Measurements from ENCODE around the gene CYP2U1.
"Not testable (repeated sequence)": the region's sequence is repeated elsewhere in the genome, so short reads cannot be mapped to it uniquely, and the experiment has no call there.

Gene CYP2U1

DNA sequence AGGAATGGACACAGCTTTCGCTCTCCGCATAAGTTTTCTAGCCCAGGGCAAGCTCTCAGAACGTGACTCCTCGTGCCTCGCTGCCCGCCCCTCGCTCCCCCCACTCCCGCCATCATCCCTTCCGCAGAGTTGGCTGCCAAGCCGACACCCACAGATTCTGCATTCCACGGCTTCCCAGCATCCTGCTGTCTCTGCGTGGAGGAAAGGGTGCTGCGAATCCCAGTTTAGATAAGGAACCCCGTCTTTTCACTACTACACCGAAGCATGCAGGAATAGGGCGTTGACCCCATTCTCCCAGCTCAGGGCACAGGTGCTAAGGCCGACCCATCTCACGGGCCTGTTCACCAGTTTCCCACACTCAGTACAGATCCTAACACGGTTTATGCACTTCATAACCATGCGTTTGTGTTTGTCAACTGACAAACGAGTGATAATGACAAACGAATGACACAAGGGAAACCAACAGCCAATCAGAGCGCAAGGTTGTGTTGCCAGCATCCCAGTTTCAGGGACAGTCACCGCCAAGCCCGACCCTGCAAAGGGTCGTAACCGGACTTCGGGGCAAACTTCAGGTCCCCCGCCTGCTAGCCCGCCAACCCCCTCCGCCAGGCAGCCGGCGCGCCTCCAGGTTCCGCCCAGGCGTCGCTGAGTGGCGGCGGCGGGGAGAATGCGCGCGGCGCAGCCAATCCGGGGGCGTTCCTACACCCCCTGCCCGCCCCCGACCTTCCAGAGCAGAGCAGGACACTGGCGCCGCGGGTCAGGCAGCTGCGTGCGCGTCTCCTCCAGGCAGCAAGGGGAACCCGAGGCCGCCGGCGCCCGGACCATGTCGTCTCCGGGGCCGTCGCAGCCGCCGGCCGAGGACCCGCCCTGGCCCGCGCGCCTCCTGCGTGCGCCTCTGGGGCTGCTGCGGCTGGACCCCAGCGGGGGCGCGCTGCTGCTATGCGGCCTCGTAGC lies at the start of gene CYP2U1:
TSS of gene CYP2U1 (plus strand) at position 729 of the 954 bp plus-strand sequence. CDS start at position 824, 95 bp downstream.
- peak; percentile 85 for DNase-seq (ENCODE audit: low spot score)

GRCh38 chr4:107885865-107886264 lies 45.5 kb upstream of the CYP2U1 start:
- no peak for DNase-seq (ENCODE audit: low spot score)

DNA sequence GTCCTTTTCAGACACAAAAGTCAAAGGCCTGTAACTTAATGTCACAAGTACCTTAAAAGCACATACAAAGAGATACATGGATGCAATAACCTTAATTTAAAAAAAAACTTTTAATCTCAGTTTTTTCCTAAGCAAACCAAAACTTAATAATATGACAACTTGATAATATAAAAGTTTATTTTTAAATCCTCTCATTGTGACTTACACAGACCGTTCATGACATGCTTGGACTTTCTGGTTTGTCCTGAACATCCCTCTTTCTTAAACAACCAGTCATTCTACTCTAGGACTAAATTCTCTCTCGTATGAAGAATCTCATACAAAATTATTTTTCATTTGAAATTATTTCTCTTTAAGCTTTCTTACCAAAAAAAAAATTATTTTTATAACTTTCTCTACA lies 43.1 kb upstream of the CYP2U1 start:
- no peak for DNase-seq (ENCODE audit: low spot score)

DNA sequence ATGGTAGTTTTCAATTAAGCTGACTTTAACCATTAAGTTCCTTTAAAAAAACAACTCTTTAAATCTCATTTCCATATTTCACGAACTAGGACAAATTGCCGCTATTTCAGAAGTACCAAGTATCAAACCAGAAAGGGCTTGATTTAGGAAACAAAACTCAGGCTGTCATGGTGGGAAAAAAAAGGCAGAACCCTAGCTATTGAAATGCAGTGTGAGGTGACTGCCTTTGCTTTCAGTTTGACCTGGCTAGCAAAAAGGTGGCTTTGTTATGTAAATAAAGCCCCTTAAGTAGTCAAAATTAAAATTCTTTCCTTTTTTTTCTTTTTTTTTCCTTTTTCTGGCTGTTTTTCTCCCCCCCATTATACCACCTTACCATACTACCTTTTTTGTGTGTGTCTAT lies 40.6 kb upstream of the CYP2U1 start:
- DNase-seq (ENCODE audit: low spot score), result no peak

DNA sequence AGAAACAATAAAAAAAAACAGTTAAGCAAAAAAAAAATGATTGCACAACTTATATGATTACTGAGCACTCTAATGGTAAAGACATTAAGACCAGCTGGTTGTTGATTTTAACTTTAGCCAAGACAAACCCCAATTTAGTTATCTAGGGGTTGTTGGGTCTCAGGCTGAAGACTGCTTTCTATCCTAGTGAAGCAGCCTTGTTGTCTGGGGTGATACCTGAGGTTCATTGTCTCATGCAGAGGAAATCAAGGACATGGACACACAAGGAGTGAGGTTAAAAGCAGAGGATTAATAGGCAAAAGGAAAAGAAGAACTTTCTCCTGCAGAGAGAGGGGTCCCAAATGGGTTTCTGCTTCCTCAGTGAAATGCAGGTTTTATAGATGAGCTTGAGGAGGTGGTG lies 40.0 kb upstream of the CYP2U1 start:
- no peak for DNase-seq (ENCODE audit: low spot score)

GRCh38 chr4:107893171-107894137 lies 37.9 kb upstream of the CYP2U1 start:
- no peak for DNase-seq (ENCODE audit: low spot score)

- no peak for DNase-seq (ENCODE audit: low spot score)
Observed at GRCh38 chr4:107894138-107894603, 37.2 kb upstream of the CYP2U1 start.

DNA sequence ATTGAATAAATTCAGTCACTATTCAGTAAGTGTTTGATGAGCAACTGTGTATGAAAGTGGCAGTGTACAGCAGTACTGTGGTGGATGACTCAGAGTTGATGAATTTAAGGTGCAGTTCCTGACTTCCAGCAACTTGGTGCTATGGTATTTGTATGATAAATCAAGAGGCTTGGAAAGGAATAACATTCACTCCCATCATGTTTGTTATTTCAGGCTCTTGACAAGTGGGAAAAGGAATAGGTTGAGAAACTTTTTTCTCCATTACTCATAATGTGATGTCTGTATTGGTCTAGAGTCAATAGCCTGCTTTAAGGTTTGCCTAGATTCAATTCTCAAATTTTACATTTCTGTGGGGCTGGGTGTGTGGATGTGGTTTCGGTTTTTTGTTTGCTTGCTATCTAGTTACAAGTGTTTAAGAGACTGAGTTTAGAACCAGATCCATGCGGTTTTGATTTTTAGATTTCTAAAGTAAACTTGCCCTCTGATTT lies 35.1 kb upstream of the CYP2U1 start:
- peak; percentile 92 for DNase-seq (ENCODE audit: low spot score)

DNA sequence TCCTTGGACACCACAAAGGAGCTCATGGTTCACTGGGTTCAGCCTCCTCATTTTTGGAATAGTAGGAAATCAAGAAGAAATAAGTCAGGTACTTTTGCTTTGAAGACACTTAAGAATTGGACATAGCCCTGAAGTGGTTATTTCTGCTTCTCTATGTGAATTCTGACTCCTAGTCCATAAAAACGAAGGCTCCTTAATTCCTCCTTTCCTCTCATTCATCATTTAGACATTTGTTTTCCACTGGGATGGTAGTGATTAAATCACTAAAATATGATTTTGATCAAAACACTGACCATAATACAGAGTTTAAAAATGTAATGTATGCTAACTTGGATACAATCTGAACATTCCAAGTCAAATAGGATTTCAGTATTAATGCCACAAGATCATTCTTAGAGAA lies 34.7 kb upstream of the CYP2U1 start:
- no peak for DNase-seq (ENCODE audit: low spot score)

DNA sequence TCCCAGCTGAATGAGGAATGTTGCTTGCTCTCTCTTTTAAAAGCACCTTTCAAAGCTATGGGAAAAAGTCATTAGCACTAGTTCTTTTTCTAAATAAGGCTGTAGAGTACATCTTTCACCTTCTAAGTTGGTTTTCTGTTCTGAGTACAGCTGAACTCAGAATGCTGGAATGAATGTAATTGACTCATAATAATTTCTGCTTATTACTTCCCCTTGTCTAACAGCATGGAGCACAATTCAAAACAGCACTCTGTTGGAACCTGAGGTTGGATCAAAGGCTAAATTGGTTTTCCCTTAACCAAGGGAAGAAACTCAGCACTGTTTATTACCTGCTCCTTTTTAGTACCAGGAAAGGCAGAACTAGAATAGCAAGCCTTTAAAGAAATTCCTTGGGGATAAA lies 33.5 kb upstream of the CYP2U1 start:
- DNase-seq (ENCODE audit: low spot score), result no peak

DNA sequence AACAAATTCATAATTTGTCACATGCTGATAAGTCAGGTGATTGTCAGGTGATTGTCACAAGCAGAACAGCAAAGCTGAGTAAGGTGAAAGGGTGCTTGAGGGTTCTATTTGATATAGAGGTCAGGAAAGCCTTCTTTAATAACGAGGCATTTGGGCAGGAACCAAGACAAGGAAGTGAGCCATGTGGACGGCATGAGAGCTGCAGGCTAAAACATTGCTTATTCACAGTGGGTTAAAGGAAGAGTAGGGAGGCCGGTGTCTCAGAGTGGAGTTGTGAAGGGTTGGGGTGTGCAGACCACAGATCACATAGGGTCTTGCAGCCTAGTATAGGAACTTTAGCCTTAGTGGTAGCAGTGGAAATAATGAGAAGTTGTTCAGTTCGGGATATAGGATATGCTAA lies 31.3 kb upstream of the CYP2U1 start:
- DNase-seq (ENCODE audit: low spot score), result no peak

- DNase-seq (ENCODE audit: low spot score), result no peak
Observed at GRCh38 chr4:107900508-107900907, 30.8 kb upstream of the CYP2U1 start.

DNA sequence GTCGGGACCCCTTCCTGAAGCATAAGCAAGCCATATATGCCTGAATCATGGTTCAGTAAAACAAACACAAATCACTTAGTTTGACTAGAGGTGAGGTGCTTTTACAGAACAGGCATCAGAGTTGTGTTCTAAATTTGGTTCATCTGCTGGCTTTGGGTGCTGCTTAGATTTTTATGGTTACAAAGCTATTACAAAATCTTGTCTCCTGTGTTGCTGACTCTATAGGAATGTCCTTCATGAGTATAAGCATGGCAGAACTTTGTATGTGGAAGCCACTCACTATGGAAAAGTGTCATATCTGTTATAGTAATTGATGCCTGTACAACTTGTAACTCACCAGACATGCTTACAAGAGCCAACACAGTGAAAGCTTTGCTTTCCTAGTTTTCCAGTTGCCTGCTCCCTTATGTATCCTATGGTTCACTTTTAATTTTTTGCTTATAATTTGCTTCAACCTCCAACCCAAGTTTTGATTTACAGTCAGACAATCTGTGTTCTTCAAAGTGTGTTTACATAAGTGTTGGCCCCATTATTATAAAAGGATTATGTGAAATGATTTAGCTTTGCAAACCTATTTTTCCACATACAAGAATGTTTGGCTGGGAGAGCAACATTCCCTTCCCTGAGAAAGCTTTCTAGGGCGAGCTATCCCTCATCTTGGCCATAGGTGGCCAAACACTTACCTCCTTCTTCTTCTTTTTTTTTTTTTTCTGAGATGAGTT lies 30.0 kb upstream of the CYP2U1 start:
- DNase-seq (ENCODE audit: low spot score), result no peak

DNA sequence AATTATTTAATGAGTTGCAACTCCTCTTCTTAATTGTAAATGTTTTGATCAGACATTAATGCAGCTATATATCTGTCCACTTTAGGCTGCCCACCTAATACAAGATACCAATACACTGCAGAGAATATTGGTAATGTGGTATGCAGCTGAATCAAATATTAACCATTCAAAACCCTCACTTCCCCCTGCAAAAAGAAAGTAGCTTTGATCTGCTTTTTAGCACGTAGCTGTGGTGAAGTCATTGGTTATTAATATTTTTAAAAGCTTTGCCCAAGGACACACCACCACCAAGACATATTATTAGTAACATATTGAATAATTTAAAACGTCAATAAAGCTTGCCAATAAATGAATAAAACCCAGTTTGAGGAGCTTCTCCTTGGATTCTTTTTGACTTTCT lies 28.6 kb upstream of the CYP2U1 start:
- no peak for DNase-seq (ENCODE audit: low spot score)

DNA sequence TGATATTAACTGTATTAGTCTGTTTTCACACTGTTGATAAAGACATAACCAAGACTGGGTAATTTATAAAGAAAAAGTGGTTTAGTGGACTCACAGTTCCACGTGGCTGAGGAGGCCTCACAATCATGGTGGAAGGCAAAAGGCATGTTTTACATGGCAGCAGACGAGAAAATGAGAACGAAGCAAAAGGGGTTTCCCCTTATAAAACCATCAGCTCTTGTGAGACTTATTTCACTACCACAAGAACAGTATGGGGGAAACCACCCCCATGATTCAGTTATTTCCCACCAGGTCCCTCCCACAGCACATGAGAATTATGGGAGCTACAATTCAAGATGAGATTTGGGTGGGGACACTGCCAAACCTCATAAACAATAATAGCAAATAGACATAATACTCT lies 26.3 kb upstream of the CYP2U1 start:
- not testable (repeated sequence) for DNase-seq (ENCODE audit: low spot score)

DNA sequence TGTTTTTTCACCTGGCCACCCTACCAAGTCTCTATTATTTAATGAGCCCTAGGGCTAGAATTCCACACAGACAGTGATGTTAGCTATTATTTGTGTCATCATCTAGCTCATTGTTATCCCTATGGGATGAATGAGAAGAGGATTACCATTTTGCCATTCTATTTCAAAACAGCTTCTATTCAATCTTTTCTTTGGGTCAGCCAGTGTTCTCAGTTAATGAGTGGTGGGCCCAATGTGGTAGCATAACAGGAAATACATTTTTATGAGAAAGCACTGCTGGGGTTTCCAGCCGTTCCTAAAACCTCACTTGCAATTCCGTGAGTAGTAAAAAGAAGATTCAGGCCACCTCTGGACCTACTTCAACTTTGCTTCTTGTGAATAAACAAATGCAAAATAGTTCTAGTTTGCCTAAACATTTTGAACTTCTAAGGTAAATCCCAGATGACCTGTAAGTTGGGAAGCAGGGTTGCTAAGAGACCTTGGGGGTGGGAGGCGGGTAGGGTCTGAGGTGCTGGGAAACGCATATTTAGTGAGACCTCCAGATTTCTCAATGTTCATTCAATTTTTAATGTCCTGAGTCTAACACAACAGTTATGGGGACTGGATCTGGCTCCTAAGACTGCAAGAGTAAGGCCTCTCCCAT lies 24.8 kb upstream of the CYP2U1 start:
- no peak for DNase-seq (ENCODE audit: low spot score)

DNA sequence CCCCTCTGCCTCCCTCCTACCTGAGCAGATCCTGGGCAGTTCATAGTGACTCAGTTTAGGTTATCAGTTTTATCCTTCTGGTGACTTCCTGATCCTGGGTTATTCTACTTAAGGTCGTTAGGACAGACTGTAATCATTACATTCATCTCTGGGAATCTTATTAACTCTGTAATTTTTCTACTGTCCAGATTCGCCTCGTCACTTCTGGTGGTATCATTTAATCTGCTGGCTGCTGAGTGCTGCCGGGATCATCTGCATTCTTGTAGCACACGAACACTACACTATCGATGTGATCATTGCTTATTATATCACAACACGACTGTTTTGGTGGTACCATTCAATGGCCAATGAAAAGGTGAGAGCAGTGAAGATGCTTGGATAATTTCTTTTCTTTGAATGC lies 23.0 kb upstream of the CYP2U1 start:
- DNase-seq (ENCODE audit: low spot score), result no peak

DNA sequence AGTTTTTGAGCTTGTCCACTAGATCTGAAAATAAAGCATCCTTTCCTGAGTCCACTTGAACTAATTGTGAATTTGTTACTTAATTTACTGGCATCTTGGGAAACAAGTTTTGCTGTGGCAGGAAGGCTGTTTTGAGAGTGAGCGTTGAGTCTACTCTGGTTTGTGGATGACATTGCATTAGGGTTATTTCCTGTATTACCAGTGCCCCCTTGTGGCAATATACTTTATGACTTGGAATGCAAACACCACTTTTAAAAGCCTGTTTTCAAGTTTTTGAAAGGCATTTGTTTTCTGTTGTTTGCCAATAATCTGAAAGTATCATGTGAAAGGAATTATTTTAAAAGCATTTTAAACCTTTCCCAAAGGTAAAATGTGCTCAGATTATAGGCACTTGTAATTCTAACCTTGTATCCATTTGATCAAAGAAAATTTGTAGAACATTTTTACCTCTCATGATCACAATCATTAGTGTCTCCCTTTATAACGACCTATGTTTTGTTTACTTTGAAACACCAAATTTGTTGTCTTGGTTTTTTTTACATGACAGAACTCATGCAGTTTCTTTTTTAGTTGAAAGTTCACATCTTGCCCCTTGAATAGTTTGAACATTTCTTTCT lies 18.0 kb upstream of the CYP2U1 start:
- peak; percentile 69 for DNase-seq (ENCODE audit: low spot score)

- no peak for DNase-seq (ENCODE audit: low spot score)
Observed at GRCh38 chr4:107915220-107915619, 16.1 kb upstream of the CYP2U1 start.

DNA sequence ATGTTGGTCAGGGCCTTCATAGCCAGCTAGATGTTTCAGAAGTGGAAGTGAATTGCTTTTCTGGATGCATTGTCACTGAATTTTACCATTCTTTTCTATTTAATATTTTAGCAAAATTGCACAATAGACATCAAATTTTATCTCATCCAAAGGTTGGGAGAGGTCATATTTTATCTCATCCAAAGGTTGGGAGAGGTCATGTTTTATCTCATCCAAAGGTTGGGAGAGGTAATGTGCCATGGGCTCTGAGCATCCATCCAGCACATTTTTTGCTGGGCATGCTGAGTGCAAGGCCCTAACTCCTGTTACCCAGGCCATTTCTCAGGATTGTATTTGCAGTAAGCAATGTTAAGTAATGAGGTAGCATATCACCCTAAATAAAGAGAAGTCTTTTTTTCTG lies 14.7 kb upstream of the CYP2U1 start:
- no peak for DNase-seq (ENCODE audit: low spot score)

GRCh38 chr4:107917500-107917899 lies 13.8 kb upstream of the CYP2U1 start:
- DNase-seq (ENCODE audit: low spot score), result no peak
